ENCODE results near the gene ESPL1. TPM values are rescaled to one million over a fixed set of nuclear protein-coding genes. Genes with fewer than 3 reads are reported as not detected.

Gene ESPL1
- total and polyA plus RNA-seq, 2 donors (not counting 3 experiments of a cell fraction or from before 2014, with no cell fraction given), result 16.2 to 42.7 TPM

GRCh38 chr12:53224897-53225634, 43.0 kb upstream of the ESPL1 start:
- Histone ChIP-seq H3K9ac (replicated peaks; ENCODE audit: extremely low read depth, insufficient read depth, low read length) (no peak overlapping the region), H2AFZ (ENCODE audit: low read depth, low read length) (no peak overlapping the region), H3K36me3 (ENCODE audit: control insufficient read depth in 2 of 2, extremely low read depth in 1 of 2, insufficient read depth in 2 of 2, low read length in 2 of 2) (no peaks in the 10 kb centered on the region), H3K79me2 (ENCODE audit: control insufficient read depth, insufficient read depth, low read length) (no peaks in the 10 kb centered on the region), H3K27me3 (ENCODE audit: control insufficient read depth in 2 of 2, insufficient read depth in 2 of 2, low read length in 2 of 2) (no peaks in the 10 kb centered on the region), H3K27ac (ENCODE audit: insufficient read depth, low read depth, low read length) (no peak overlapping the region), H3K9me1 (replicated peaks; ENCODE audit: control insufficient read depth, extremely low read depth, insufficient read depth, low read length) (no peaks in the 10 kb centered on the region), H4K20me1 (replicated peaks; ENCODE audit: control insufficient read depth, extremely low read depth, insufficient read depth, low read length) (no peaks in the 10 kb centered on the region), H3K4me3 (replicated peaks in 1 of 3; ENCODE audit: insufficient read depth in 1 of 3, low read depth in 1 of 3, low read length in 3 of 3) (no peak overlapping the region), H3K4me1 (ENCODE audit: control insufficient read depth, extremely low read depth, insufficient read depth, low read length) (peaks cover 26% of the 10 kb centered on the region), H3K9me3 (replicated peaks; ENCODE audit: control insufficient read depth, insufficient read depth, low read length) (no peaks in the 10 kb centered on the region), H3K4me2 (ENCODE audit: insufficient read depth, low read length) (no peak overlapping the region)
- ChIA-PET POLR2A (no interaction called here), CTCF (interaction anchor here (0.9 to 1.2 kb wide), 2 partner anchors 11 to 28 kb away, joined by 3 read pairs; no protein-coding TSS in a partner anchor)
- no peak for DNase-seq (ENCODE audit: low read depth, low spot score)
- dilution Hi-C loops (cut with MboI; ENCODE audit: extremely low pct_ligation_motif_present, low sequenced_read_pairs) (no loop called here), intact Hi-C loops (cut with micrococcal nuclease) (loop anchor here (5.0 kb wide), 1 partner anchor 277 kb away; the partner anchor contains the start of gene TARBP2)
- TF ChIP-seq CTCF (IDR thresholded peaks at IDR 0.05; ENCODE audit: extremely low read depth in 1 of 2, insufficient read depth in 1 of 2, low read depth in 1 of 2, low read length in 2 of 2) (no peak), POLR2AphosphoS5 (IDR thresholded peaks at IDR 0.05; ENCODE audit: insufficient read depth, low read depth, low read length) (no peak), POLR2A (IDR thresholded peaks at IDR 0.05; ENCODE audit: low read depth, low read length) (no peak), GATA2 (IDR thresholded peaks at IDR 0.05; ENCODE audit: insufficient read depth, insufficient read length, low read depth, low read length) (no peak), JUN (IDR thresholded peaks at IDR 0.05; ENCODE audit: borderline replicate concordance, insufficient read depth, insufficient read length, low read depth) (no peak)
- FAIRE-seq, result no peak
- BruUV-seq (replicated peaks), result no TSS peak
